ENCODE data around the gene ADORA1. TPM values are rescaled to one million over a fixed set of nuclear protein-coding genes. Genes with fewer than 3 reads are reported as not detected.

Gene ADORA1
- total RNA-seq, 1 experiment from 2014 or later, result 1.5 TPM

DNA sequence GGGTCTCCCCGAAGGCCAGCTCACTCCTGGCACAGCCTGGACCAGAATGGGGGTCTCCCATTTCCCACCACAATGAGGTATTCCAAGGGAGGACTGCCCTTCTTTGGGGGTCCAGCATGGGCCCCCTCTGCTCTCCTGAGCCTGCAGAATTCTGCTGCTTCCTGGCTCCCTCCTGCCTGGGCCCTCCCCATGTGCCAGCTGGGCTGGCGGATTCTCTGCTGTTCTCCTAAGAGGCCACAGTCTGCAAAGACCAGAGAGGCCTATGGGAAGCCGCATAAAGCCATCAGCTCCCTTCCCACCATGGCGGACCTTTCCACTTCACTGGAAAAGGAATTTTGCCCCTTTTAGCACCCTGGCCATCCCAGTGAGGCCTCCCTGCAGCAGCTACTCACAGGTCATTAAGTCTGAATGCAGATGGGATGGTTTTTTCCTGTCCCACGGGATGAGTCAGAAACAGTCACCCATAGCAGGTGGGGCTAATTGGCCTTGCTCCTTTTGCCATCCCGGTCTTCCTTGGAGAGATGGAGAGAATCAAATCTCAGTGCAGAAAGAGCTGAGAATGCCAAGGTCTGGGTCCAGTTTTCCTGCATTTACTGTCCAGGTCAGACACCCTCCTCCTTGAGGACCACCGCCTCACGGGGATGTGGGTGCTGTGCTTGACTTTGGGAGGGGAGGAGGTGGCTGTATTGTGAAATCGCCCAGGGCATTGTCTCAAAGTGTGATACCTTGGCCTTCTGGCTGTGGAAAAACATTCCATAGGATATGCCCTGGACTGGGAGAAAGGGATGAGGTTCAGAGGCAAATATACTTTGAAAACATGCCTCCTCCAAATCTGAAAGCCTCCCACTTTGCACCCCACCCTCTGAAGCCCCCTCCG lies 24.9 kb downstream of the ADORA1 start:
- CTCF ChIA-PET, result interaction anchor here (1.8 kb wide), 1 partner anchor 24 kb away, joined by 4 read pairs; the partner anchor contains the start of gene ADORA1

DNA sequence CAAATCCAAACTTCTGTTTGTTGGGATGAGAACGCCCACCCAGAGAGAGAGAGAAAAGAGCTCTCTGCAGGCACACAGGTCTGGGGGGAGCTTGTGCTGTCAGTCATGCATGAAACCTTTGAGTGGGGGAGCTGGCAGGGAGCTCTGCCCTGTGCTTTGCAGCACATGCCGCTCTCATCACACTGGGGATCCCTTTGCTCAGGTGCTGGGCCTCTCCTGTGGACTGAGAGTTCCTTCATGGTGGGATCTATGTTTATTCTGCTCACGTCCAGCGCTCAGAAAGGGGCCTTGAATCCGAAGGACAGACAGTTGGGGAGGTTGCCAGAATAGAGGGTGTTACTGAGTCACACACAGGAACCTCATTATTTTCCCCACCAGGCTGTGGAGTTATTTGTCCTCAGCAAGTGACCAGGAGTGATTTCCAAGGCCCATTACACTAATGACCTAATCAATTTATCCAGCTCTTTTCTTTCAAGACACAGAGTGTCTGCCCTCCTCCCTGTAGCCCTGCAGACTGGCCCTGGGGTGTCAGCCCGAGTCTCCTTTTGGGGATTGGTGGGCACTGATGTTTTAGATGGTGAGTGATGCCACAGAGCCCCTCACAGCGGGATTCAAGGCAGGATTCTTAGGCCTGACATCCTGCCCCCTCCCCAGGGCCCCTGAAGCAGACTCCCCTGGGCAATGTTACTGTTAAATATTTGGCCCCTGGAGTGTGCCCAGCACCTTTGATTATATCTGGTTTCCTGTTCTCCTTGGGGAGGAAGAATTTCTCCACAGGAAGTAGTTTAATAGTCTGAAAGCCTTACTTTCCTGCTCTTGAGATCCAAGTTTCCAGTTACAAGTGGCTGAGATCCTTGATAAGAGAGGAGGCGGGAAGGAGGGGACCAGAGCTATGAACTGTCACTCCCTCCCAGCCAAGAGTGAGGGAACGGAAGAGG lies 25.8 kb downstream of the ADORA1 start:
- no peak for DNase-seq
- Mint-ChIP-seq H3K27me3 (ENCODE audit: unreplicated experiment) (peaks cover 54% of the 10 kb centered on the region), H3K4me3 (ENCODE audit: low read depth, unreplicated experiment) (no peak overlapping the region), H3K9me3 (ENCODE audit: low read depth, unreplicated experiment) (peaks cover 5% of the 10 kb centered on the region), H3K4me1 (ENCODE audit: low read depth, unreplicated experiment) (peaks cover 13% of the 10 kb centered on the region), H3K36me3 (ENCODE audit: insufficient read depth, unreplicated experiment) (no peaks in the 10 kb centered on the region), H3K27ac (ENCODE audit: unreplicated experiment) (no peak overlapping the region)
- intact Hi-C loops (cut with micrococcal nuclease; ENCODE audit: unreplicated experiment), result no loop called here
- BruUV-seq (replicated peaks), result no TSS peak
- TF ChIP-seq, protein P1, sequence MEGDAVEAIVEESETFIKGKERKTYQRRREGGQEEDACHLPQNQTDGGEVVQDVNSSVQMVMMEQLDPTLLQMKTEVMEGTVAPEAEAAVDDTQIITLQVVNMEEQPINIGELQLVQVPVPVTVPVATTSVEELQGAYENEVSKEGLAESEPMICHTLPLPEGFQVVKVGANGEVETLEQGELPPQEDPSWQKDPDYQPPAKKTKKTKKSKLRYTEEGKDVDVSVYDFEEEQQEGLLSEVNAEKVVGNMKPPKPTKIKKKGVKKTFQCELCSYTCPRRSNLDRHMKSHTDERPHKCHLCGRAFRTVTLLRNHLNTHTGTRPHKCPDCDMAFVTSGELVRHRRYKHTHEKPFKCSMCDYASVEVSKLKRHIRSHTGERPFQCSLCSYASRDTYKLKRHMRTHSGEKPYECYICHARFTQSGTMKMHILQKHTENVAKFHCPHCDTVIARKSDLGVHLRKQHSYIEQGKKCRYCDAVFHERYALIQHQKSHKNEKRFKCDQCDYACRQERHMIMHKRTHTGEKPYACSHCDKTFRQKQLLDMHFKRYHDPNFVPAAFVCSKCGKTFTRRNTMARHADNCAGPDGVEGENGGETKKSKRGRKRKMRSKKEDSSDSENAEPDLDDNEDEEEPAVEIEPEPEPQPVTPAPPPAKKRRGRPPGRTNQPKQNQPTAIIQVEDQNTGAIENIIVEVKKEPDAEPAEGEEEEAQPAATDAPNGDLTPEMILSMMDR (IDR thresholded peaks at IDR 0.05; ENCODE audit: unreplicated experiment), result no peak
- CTCF ChIA-PET, result interaction anchor here (1.3 to 1.8 kb wide), 2 partner anchors 20 to 25 kb away, joined by 3 to 4 read pairs; partner anchors contain the start of gene ADORA1

More for the DNA sequence above, 24.9 kb downstream of the ADORA1 start:
- intact Hi-C loops (cut with micrococcal nuclease; ENCODE audit: unreplicated experiment), result no loop called here
- H3K9me3 Mint-ChIP-seq (ENCODE audit: low read depth, unreplicated experiment), result no peaks in the 10 kb centered on the region
- BruUV-seq (replicated peaks), result no TSS peak
- no peaks in the 10 kb centered on the region for H3K36me3 Mint-ChIP-seq (ENCODE audit: insufficient read depth, unreplicated experiment)
- no peak for DNase-seq
- H3K27ac Mint-ChIP-seq (ENCODE audit: unreplicated experiment), result no peak overlapping the region
- H3K4me1 Mint-ChIP-seq (ENCODE audit: low read depth, unreplicated experiment), result peaks cover 13% of the 10 kb centered on the region
- no peak overlapping the region for H3K4me3 Mint-ChIP-seq (ENCODE audit: low read depth, unreplicated experiment)
- H3K27me3 Mint-ChIP-seq (ENCODE audit: unreplicated experiment), result peaks cover 45% of the 10 kb centered on the region
- TF ChIP-seq, protein P1 (IDR thresholded peaks at IDR 0.05; ENCODE audit: unreplicated experiment), result no peak

DNA sequence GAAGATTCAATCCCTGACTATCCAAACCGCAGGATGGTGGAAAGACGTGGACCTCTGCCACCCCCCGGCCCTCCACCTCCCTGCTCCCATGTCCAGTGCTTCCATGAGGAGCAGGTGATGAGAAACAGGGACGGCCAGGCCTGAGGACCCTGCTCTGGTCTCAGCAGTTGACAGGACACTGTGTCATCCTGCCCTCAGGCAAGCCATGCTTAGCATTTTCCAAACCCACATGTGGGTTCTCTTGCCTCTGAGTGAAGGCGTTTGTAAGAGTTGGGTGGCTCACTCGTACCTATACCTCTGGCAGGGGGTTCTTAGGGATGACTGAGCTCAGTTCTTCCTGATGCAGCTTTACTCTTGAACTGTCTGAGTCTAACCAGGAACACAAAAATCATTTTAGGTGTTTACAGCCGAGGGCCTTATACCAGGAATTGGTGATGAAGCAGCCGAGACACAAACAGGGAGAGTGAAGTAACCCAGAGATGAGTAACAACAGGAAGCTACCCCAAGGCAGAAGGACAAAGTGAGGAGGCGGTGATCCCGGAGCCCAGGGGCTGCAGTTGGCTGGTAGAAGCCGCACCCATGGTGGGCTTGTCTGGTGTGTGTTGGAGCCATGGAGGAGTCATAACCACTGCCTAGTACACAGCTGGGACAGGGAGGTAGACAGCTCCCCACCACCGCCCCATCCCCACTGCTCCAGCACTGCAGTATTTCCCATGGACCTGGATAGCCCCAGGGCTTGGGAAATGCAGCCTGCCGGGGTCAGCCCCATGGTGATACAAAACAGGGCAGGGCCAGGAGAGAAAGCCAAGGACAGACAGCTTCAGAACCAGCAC lies 26.7 kb downstream of the ADORA1 start:
- no peak overlapping the region for H3K4me3 Mint-ChIP-seq (ENCODE audit: low read depth, unreplicated experiment)
- CTCF ChIA-PET, result interaction anchor here (1.3 to 1.8 kb wide), 2 partner anchors 19 to 26 kb away, joined by 3 to 4 read pairs; partner anchors contain the start of gene ADORA1
- no peaks in the 10 kb centered on the region for H3K36me3 Mint-ChIP-seq (ENCODE audit: insufficient read depth, unreplicated experiment)
- H3K27ac Mint-ChIP-seq (ENCODE audit: unreplicated experiment), result no peak overlapping the region
- DNase-seq, result no peak
- peaks cover 10% of the 10 kb centered on the region for H3K9me3 Mint-ChIP-seq (ENCODE audit: low read depth, unreplicated experiment)
- H3K4me1 Mint-ChIP-seq (ENCODE audit: low read depth, unreplicated experiment), result peaks cover 13% of the 10 kb centered on the region
- H3K27me3 Mint-ChIP-seq (ENCODE audit: unreplicated experiment), result peaks cover 57% of the 10 kb centered on the region
- BruUV-seq (replicated peaks), result no TSS peak
- intact Hi-C loops (cut with micrococcal nuclease; ENCODE audit: unreplicated experiment), result no loop called here
- TF ChIP-seq, protein P1 (IDR thresholded peaks at IDR 0.05; ENCODE audit: unreplicated experiment), result no peak
